WTC11 (cell line): ENCODE data around the gene XPR1. TPM values are rescaled to one million over a fixed set of nuclear protein-coding genes. Genes with fewer than 3 reads are reported as not detected.

Experiments
- ATAC-seq: fragments of 200-7000 bp; cut with Tn5 transposase; 2 replicates; pipeline ENCODE4 v1.10.0; 2021; ENCODE audit warnings: mild to moderate bottlenecking, moderate library complexity
- CTCF ChIA-PET: fragments of 300-600 bp; sonication (Branson Sonifier 250); formaldehyde crosslinking; loops from one replicate; lab custom pipeline; 2021; ENCODE audit warnings: antibody characterized with exemption; lab: Charles Lee
- POLR2A ChIA-PET: fragments of 350-600 bp; sonication (Branson Sonifier 250); formaldehyde crosslinking; loops from one replicate; lab custom pipeline; 2021; ENCODE audit warnings: antibody characterized with exemption; lab: Charles Lee
- DNase-seq: peaks from one replicate; pipeline ENCODE4 v3.0.0; 2021; ENCODE audit warnings: low spot score
- H3K27ac Mint-ChIP-seq: 2 replicates; pipeline ENCODE4 v1.8.0; 2021; ENCODE audit warnings: mixed read lengths
- H3K27me3 Mint-ChIP-seq: 2 replicates; pipeline ENCODE4 v1.8.0; 2021; ENCODE audit warnings: low read depth, mild to moderate bottlenecking, moderate library complexity, mixed read lengths
- H3K36me3 Mint-ChIP-seq: 2 replicates; pipeline ENCODE4 v1.8.0; 2021; ENCODE audit warnings: mixed read lengths
- H3K4me1 Mint-ChIP-seq: 2 replicates; pipeline ENCODE4 v1.8.0; 2022; ENCODE audit warnings: mixed read lengths
- H3K4me3 Mint-ChIP-seq: 2 replicates; pipeline ENCODE4 v1.8.0; 2021; ENCODE audit warnings: mild to moderate bottlenecking, moderate library complexity, mixed read lengths
- H3K9me3 Mint-ChIP-seq: 2 replicates; pipeline ENCODE4 v1.8.0; 2021; ENCODE audit warnings: mixed read lengths
- MXD4 ChIP-seq: fragments of 250-450 bp; sonication (Bioruptor Pico); IDR thresholded peaks from 2 replicates; pipeline ENCODE4 v1.8.0; 2021; ENCODE audit warnings: mild to moderate bottlenecking, moderate library complexity, borderline replicate concordance
- NFATC4 ChIP-seq: fragments of 250-450 bp; sonication (Bioruptor Pico); IDR thresholded peaks from 2 replicates; pipeline ENCODE4 v1.9.0; 2021; ENCODE audit warnings: mild to moderate bottlenecking
- NR2C2 ChIP-seq: sonication (generic); formaldehyde crosslinking; IDR thresholded peaks from 2 replicates; pipeline ENCODE4 v1.8.0; 2022; ENCODE audit warnings: mild to moderate bottlenecking, missing genetic modification reagents
- ZNF671 ChIP-seq: fragments of 250-450 bp; sonication (Bioruptor Pico); IDR thresholded peaks from 2 replicates; pipeline ENCODE4 v1.8.0; 2021; ENCODE audit warnings: mild to moderate bottlenecking
- total RNA-seq: library from RNA; stranded (reverse); gene quantifications from 3 replicates; pipeline ENCODE4 v1.2.3, GENCODE V29; 2021
- TF ChIP-seq, protein P1 (sequence below): fragments of 250-450 bp; sonication (Bioruptor Pico); IDR thresholded peaks from 2 replicates; pipeline ENCODE4 v1.9.0; 2021; ENCODE audit warnings: mild to moderate bottlenecking, borderline replicate concordance
- TF ChIP-seq, protein P2 (sequence below): sonication (generic); formaldehyde crosslinking; IDR thresholded peaks from 2 replicates; pipeline ENCODE4 v1.8.0; 2023; ENCODE audit warnings: mild to moderate bottlenecking, missing genetic modification reagents
- TF ChIP-seq, protein P3 (sequence below): sonication (generic); formaldehyde crosslinking; IDR thresholded peaks from 2 replicates; pipeline ENCODE4 v1.8.1; 2023; ENCODE audit warnings: mild to moderate bottlenecking, missing genetic modification reagents
- TF ChIP-seq, protein P4 (sequence below): sonication (generic); formaldehyde crosslinking; IDR thresholded peaks from 2 replicates; pipeline ENCODE4 v1.8.0; 2022; ENCODE audit warnings: mild to moderate bottlenecking, missing genetic modification reagents
- TF ChIP-seq, protein P5 (sequence below): fragments of 250-450 bp; sonication (Bioruptor Pico); IDR thresholded peaks from 2 replicates; pipeline ENCODE4 v1.9.0; 2021; ENCODE audit warnings: mild to moderate bottlenecking

The XPR1 gene
- total RNA-seq, 1 experiment from 2014 or later: 34.6 TPM

DNA sequence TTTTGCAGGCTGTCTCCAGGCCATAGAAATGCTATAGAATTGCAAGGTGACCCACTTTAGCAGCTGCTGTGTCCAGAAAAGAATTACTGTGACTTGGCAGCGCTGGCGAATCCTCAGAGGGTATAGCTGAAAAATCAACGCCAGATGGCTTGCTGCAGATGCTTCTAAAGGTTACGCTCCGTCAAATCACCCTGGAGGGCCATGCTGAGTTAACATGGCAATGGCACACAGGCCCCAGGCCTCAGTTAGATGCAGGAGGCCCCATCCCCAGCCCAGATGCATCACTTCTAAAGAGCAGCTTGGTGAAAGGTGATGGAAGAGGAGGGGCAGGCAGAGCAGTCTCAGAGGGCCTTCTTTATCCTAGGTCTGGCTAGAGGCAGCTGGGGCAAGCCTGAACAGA is 298.9 kb downstream of the XPR1 start (continued):
- TF ChIP-seq, protein P1, sequence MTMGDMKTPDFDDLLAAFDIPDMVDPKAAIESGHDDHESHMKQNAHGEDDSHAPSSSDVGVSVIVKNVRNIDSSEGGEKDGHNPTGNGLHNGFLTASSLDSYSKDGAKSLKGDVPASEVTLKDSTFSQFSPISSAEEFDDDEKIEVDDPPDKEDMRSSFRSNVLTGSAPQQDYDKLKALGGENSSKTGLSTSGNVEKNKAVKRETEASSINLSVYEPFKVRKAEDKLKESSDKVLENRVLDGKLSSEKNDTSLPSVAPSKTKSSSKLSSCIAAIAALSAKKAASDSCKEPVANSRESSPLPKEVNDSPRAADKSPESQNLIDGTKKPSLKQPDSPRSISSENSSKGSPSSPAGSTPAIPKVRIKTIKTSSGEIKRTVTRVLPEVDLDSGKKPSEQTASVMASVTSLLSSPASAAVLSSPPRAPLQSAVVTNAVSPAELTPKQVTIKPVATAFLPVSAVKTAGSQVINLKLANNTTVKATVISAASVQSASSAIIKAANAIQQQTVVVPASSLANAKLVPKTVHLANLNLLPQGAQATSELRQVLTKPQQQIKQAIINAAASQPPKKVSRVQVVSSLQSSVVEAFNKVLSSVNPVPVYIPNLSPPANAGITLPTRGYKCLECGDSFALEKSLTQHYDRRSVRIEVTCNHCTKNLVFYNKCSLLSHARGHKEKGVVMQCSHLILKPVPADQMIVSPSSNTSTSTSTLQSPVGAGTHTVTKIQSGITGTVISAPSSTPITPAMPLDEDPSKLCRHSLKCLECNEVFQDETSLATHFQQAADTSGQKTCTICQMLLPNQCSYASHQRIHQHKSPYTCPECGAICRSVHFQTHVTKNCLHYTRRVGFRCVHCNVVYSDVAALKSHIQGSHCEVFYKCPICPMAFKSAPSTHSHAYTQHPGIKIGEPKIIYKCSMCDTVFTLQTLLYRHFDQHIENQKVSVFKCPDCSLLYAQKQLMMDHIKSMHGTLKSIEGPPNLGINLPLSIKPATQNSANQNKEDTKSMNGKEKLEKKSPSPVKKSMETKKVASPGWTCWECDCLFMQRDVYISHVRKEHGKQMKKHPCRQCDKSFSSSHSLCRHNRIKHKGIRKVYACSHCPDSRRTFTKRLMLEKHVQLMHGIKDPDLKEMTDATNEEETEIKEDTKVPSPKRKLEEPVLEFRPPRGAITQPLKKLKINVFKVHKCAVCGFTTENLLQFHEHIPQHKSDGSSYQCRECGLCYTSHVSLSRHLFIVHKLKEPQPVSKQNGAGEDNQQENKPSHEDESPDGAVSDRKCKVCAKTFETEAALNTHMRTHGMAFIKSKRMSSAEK (CRISPR knock-in tag): no peak

DNA sequence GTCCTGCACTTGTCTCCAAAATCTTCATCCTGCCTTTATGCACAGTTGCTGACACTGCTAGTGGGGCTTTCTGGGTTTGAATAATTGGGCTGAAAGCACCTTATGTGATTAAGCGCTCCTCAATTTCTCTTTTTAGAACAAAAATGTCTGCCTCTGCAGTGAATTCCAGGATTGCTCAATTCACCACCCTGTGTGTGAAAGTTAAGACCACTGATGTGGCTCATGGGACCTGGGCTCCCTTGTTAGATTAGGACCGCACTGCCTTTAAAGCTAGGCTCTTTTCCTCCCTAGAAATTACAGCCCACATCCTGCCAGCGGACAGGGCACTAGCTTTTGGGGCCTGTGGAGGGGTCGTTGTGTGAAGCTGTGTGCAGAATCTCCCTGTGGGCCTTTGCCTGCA is 299.7 kb downstream of the XPR1 start:
- Mint-ChIP-seq H3K27ac (no peak overlapping the region), H3K9me3 (no peaks in the 10 kb centered on the region), H3K27me3 (no peaks in the 10 kb centered on the region), H3K4me1 (peaks cover 30% of the 10 kb centered on the region), H3K4me3 (no peak overlapping the region), H3K36me3 (no peaks in the 10 kb centered on the region)
- ChIA-PET CTCF (interaction anchor here (1.3 to 1.7 kb wide), 3 partner anchors 9 to 11 kb away, joined by 4 to 8 read pairs (median 4); no protein-coding TSS in a partner anchor), POLR2A (interaction anchor here (0.9 kb wide), 1 partner anchor 8 kb away, joined by 5 read pairs; no protein-coding TSS in a partner anchor)
- no peak for TF ChIP-seq NFATC4 (CRISPR knock-in tag)
- TF ChIP-seq, protein P2, sequence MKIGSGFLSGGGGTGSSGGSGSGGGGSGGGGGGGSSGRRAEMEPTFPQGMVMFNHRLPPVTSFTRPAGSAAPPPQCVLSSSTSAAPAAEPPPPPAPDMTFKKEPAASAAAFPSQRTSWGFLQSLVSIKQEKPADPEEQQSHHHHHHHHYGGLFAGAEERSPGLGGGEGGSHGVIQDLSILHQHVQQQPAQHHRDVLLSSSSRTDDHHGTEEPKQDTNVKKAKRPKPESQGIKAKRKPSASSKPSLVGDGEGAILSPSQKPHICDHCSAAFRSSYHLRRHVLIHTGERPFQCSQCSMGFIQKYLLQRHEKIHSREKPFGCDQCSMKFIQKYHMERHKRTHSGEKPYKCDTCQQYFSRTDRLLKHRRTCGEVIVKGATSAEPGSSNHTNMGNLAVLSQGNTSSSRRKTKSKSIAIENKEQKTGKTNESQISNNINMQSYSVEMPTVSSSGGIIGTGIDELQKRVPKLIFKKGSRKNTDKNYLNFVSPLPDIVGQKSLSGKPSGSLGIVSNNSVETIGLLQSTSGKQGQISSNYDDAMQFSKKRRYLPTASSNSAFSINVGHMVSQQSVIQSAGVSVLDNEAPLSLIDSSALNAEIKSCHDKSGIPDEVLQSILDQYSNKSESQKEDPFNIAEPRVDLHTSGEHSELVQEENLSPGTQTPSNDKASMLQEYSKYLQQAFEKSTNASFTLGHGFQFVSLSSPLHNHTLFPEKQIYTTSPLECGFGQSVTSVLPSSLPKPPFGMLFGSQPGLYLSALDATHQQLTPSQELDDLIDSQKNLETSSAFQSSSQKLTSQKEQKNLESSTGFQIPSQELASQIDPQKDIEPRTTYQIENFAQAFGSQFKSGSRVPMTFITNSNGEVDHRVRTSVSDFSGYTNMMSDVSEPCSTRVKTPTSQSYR: no peak
- no peak for TF ChIP-seq ZNF671 (CRISPR knock-in tag)
- TF ChIP-seq, protein P3, sequence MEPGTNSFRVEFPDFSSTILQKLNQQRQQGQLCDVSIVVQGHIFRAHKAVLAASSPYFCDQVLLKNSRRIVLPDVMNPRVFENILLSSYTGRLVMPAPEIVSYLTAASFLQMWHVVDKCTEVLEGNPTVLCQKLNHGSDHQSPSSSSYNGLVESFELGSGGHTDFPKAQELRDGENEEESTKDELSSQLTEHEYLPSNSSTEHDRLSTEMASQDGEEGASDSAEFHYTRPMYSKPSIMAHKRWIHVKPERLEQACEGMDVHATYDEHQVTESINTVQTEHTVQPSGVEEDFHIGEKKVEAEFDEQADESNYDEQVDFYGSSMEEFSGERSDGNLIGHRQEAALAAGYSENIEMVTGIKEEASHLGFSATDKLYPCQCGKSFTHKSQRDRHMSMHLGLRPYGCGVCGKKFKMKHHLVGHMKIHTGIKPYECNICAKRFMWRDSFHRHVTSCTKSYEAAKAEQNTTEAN (CRISPR knock-in tag): no peak
- no peak for TF ChIP-seq MXD4
- TF ChIP-seq, protein P4, sequence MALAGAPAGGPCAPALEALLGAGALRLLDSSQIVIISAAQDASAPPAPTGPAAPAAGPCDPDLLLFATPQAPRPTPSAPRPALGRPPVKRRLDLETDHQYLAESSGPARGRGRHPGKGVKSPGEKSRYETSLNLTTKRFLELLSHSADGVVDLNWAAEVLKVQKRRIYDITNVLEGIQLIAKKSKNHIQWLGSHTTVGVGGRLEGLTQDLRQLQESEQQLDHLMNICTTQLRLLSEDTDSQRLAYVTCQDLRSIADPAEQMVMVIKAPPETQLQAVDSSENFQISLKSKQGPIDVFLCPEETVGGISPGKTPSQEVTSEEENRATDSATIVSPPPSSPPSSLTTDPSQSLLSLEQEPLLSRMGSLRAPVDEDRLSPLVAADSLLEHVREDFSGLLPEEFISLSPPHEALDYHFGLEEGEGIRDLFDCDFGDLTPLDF: no peak
- ATAC-seq (no peak), DNase-seq (no peak)

DNA sequence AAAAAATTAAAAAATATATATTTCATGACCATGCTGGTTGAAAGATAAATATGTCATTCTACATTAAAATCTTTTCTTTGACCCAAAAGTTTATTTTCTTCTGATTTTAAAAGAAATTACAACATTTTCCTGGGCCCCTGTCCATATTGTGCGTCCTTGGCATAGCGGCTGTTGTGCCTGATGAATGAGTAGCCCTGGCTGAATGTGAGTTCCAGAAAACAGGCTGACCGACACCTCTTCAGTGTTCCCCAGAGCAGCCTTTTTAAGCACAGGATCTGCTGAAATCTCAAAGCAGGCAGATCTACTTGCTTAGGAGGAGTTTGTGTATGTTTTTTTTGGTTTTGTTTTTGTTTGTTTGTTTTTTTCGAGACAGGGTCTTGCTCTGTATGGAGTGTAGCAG is 300.6 kb downstream of the XPR1 start:
- H3K9me3 Mint-ChIP-seq: no peaks in the 10 kb centered on the region
- DNase-seq: no peak
- no peak overlapping the region for H3K27ac Mint-ChIP-seq
- no peaks in the 10 kb centered on the region for H3K27me3 Mint-ChIP-seq
- H3K4me1 Mint-ChIP-seq: peaks cover 21% of the 10 kb centered on the region
- POLR2A ChIA-PET: no interaction called here
- ATAC-seq: no peak
- no peaks in the 10 kb centered on the region for H3K36me3 Mint-ChIP-seq
- TF ChIP-seq NR2C2: no peak
- TF ChIP-seq, protein P5, sequence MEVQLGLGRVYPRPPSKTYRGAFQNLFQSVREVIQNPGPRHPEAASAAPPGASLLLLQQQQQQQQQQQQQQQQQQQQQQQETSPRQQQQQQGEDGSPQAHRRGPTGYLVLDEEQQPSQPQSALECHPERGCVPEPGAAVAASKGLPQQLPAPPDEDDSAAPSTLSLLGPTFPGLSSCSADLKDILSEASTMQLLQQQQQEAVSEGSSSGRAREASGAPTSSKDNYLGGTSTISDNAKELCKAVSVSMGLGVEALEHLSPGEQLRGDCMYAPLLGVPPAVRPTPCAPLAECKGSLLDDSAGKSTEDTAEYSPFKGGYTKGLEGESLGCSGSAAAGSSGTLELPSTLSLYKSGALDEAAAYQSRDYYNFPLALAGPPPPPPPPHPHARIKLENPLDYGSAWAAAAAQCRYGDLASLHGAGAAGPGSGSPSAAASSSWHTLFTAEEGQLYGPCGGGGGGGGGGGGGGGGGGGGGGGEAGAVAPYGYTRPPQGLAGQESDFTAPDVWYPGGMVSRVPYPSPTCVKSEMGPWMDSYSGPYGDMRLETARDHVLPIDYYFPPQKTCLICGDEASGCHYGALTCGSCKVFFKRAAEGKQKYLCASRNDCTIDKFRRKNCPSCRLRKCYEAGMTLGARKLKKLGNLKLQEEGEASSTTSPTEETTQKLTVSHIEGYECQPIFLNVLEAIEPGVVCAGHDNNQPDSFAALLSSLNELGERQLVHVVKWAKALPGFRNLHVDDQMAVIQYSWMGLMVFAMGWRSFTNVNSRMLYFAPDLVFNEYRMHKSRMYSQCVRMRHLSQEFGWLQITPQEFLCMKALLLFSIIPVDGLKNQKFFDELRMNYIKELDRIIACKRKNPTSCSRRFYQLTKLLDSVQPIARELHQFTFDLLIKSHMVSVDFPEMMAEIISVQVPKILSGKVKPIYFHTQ (CRISPR knock-in tag): no peak
- TF ChIP-seq, all 79 proteins: peak for 0
- no peak overlapping the region for H3K4me3 Mint-ChIP-seq
- CTCF ChIA-PET: interaction anchor here (1.3 kb wide), 1 partner anchor 11 kb away, joined by 4 read pairs; no protein-coding TSS in a partner anchor
